Mesodermal cell (in vitro differentiated cells): Measurements from ENCODE around the gene ANGPT4.

ENCODE experiments used
- H3K27ac ChIP-seq: 2 replicates; pipeline ENCODE4 v1.7.0; 2013; ENCODE audit warnings: mild to moderate bottlenecking, low read depth, low read length, moderate library complexity; ENCODE audit not compliant: severe bottlenecking
- H3K36me3 ChIP-seq: 2 replicates; pipeline ENCODE4 v1.7.1; 2013; ENCODE audit warnings: mild to moderate bottlenecking, low read length, moderate library complexity; ENCODE audit not compliant: control insufficient read depth, insufficient read depth
- H3K4me1 ChIP-seq: one replicate; pipeline ENCODE4 v1.7.1; 2013; ENCODE audit warnings: mild to moderate bottlenecking, low read length; ENCODE audit not compliant: insufficient read depth, control insufficient read depth, poor library complexity, severe bottlenecking
- H3K4me3 ChIP-seq: 2 replicates; pipeline ENCODE4 v1.7.0; 2013; ENCODE audit warnings: low read length, control low read depth, mild to moderate bottlenecking; ENCODE audit not compliant: insufficient read depth, poor library complexity, severe bottlenecking; ENCODE audit errors: extremely low read depth
- H3K9me3 ChIP-seq: 2 replicates; pipeline ENCODE4 v1.7.1; 2013; ENCODE audit warnings: mild to moderate bottlenecking, low read length, moderate library complexity; ENCODE audit not compliant: control insufficient read depth
- WGBS, 2 experiments: methylation state at CpG; one replicate each; pipeline ENCODE4 v1.1.5; 2013; ENCODE audit warnings: missing lambda C conversion rate in 2 of 2; ENCODE audit not compliant: insufficient coverage in 2 of 2; 5-methylcytosine and 5-hydroxymethylcytosine counted together

The ANGPT4 gene

DNA sequence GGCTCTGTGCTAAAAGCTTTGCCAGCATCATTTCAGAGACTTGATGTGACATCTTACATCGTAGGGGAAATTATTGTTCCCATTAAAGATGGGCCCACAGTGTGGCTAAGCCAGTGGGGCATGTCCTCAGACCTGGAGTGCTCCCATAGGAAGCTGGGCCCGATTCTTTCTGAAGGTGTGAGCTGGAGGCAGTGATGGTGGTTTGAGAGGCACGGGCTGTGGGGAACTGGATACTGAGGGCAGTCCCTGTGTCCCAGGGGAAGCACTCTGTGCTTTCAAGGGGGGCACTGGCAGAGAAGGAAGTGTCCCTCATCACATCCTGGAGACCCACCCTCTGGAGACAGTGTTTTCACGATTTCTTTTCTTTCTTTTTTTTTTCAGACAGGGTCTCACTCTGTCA, 91.2 kb downstream of the ANGPT4 start:
- H3K4me1 ChIP-seq: no peaks in the 10 kb centered on the region
- H3K4me3 ChIP-seq: no peak overlapping the region
- H3K36me3 ChIP-seq: no peaks in the 10 kb centered on the region
- 89 to 96% methylated on average over 4 of the region's 4 CpGs for WGBS, 2 experiments
- no peak overlapping the region for H3K27ac ChIP-seq
- no peaks in the 10 kb centered on the region for H3K9me3 ChIP-seq

DNA sequence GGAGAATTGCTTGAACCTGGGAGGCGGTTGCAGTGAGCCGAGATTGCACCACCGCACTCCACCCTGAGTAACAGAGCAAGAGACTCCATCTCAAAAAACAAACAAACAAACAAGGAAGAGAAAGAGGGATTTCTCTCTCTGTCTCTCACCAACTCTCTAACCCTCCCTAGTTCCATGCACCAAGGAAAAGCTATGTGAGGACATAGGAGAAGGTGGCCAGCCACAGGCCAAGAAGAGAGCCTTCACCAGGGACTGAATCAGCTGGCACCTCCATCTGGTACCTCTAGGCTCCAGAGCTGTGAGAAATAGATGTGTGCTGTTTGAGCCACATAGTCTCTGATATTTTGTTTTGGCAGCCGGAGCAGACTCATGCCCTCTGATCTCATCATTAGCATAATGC, 91.6 kb downstream of the ANGPT4 start:
- no peak overlapping the region for H3K27ac ChIP-seq
- no peaks in the 10 kb centered on the region for H3K9me3 ChIP-seq
- H3K4me1 ChIP-seq: no peaks in the 10 kb centered on the region
- no peaks in the 10 kb centered on the region for H3K36me3 ChIP-seq
- 100% methylated on average over 1 to 2 of the region's 4 CpGs for WGBS, 2 experiments
- no peak overlapping the region for H3K4me3 ChIP-seq

DNA sequence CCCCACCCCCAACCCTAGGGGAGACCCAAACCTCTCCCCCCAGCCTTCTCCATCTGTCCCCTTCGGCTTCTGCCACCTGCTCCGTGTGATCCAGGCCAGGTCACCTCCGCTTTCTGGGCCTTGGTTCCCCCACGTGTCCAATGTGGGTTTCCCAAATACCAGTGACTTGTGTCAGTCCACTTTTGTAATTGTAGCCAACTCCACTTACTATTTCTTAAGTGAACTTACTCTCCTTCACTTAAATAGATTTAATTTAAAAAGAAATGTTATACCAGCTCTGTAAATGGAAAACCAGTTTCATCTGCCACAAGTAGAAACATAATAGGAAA, 92.6 kb downstream of the ANGPT4 start:
- Histone ChIP-seq H3K4me1 (no peaks in the 10 kb centered on the region), H3K4me3 (no peak overlapping the region), H3K27ac (no peak overlapping the region), H3K9me3 (no peaks in the 10 kb centered on the region), H3K36me3 (no peaks in the 10 kb centered on the region)
- 94 to 97% methylated on average over 2 to 4 of the region's 4 CpGs for WGBS, 2 experiments

DNA sequence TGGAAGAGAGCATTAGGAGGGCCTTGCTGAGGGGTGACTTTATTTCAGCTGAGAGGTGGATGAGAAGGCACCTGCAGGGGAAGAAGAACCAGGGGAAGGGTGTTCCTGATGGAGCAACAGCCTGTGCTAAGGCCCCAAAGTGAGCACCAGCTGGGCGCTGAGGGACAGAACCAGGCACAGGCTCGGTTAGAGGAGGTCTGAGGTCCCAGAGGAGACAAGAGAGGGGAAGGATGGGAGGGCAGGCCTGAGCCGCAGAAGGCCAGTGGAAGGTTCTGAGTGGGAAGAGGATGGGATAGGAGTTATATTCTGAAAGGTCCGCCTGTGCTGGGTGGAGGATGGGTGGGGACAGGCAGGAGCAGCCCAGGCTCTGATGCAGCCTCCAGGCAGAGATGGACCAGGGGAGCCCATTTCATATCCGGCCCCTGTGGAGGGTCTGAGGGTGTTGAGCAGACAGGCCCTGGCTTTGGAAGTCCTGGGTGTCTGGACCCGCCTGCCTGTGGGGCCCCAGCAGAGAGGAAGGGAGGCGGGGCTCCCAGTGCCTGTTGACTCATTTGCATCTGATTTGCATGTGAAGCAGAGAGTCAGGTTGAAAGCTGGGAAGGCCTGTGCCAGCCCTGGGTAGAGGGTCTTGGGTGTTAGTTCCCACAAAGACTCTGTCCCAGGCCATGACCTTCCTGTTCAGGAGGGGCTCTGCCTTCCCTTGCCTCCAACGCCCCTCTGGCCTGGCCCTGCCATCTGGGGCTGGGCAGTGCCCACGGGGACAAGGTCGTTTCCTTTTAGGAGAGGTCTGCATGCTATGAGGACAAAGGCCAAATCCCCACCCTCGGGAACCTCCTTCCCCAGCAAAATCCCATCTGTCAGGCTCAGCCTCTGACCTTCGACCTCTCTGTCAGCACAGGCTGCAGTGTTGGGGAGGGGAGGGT, 93.2 kb downstream of the ANGPT4 start:
- no peak overlapping the region for H3K27ac ChIP-seq
- no peaks in the 10 kb centered on the region for H3K4me1 ChIP-seq
- no peaks in the 10 kb centered on the region for H3K36me3 ChIP-seq
- H3K9me3 ChIP-seq: no peaks in the 10 kb centered on the region
- no peak overlapping the region for H3K4me3 ChIP-seq
- WGBS, 2 experiments: 83 to 89% methylated on average over 6 to 10 of the region's 12 CpGs

DNA sequence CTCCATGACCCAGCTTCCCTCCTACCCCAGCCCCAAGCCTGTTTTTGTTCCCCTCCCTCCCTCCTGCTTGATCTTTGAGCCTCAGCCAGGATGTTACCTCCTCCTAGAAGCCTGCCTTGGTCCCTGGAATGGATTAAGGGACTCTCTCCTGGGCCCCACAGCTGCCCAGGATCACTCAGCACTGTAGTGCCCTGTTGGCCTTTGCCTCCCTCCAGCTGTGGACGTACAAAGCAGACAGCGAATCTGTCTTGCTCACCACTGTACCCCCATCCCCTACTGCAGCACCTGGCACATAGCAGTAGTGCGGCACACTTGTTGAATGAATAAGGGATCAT, 94.4 kb downstream of the ANGPT4 start:
- no peaks in the 10 kb centered on the region for H3K9me3 ChIP-seq
- no peak overlapping the region for H3K4me3 ChIP-seq
- no peaks in the 10 kb centered on the region for H3K4me1 ChIP-seq
- H3K36me3 ChIP-seq: no peaks in the 10 kb centered on the region
- H3K27ac ChIP-seq: no peak overlapping the region
- 87 to 100% methylated on average over 2 to 3 of the region's 3 CpGs for WGBS, 2 experiments

DNA sequence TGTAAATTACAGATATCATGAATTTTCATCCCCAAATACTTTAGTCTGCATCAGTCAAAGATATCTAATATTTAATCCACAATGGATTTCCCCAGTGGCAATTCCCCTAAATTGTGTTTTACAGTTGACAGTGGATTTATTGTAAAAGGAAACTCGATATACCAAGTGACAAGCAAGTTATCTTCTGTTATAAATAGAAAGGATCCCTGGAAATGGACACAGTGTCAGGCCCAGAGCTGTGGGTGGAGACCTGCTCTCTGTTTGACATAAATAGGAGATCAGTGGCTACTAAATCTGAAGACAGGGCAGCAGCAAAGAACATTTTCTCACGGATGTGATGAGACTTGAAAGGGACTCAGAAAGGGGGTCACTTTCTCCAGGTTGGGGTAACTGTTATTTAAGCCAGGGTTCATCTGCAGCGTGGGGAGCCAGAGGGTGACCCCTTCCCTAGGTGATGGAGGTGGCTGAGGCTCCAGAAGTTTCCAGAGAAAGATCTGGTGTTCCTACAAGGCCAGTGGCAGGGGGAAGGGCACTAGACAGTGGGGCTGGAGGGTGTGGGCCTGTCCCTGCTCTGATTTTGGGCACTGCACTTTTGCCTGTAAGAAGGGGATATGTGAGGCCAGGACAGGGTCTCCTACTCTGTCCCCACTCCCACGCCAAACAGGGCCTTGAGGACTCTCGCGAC, 94.9 kb downstream of the ANGPT4 start:
- Histone ChIP-seq H3K4me1 (no peaks in the 10 kb centered on the region), H3K36me3 (no peaks in the 10 kb centered on the region), H3K27ac (no peak overlapping the region), H3K9me3 (no peaks in the 10 kb centered on the region), H3K4me3 (no peak overlapping the region)
- WGBS, 2 experiments: 84 to 85% methylated on average over 4 to 6 of the region's 6 CpGs

DNA sequence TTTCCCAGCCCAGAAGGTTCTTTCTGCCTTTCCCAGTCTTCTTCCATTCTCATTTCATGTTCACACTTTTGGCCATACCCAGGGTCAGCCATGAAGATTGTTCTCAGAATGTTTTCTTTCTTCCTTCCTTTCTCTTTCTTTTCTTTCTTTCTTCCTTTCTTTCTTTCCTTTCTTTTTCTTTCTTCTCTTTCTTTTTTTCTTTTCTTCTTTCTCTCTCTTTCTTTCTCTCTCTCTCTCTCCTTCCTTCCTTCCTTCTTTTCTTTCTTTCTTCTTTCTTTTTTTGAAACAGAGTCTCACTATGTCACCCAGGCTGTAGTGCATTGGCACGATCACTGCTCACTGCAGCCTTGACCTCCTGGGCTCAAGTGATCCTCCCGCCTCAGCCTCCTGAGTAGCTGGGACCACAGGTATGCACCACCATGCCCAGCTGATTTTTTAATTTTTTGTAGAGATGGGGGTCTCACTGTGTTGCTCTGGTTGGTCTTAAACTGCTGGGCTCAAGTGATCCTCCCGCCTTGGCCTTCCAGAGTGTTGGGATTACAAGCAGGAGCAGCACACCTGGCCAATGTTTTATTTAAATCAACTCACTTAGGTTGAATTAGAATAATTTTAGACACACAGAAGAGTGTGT, 95.7 kb downstream of the ANGPT4 start:
- no peaks in the 10 kb centered on the region for H3K36me3 ChIP-seq
- no peak overlapping the region for H3K27ac ChIP-seq
- 90 to 94% methylated on average over 2 of the region's 3 CpGs for WGBS, 2 experiments
- no peak overlapping the region for H3K4me3 ChIP-seq
- H3K4me1 ChIP-seq: no peaks in the 10 kb centered on the region
- no peaks in the 10 kb centered on the region for H3K9me3 ChIP-seq
